HCT116 (cell line): ENCODE results near the gene HDAC7. TPM values are rescaled to one million over a fixed set of nuclear protein-coding genes. Genes with fewer than 3 reads are reported as not detected.

ENCODE experiments used
- ATAC-seq: fragments of 200-7000 bp; cut with Tn5 transposase; 2 replicates; pipeline ENCODE4 v1.9.1; 2020; ENCODE audit warnings: mild to moderate bottlenecking, moderate library complexity
- BruUV-seq: library from RNA; stranded (reverse); fragments of 400-500 nt; replicated peaks from 2 replicates; lab custom pipeline; 2021; lab: Mats Ljungman, UMichigan
- CTCF ChIA-PET: fragments of 300-600 bp; sonication (Branson Sonifier 250); formaldehyde crosslinking; loops from one replicate; lab custom pipeline; 2021; ENCODE audit warnings: antibody characterized with exemption; lab: Charles Lee
- POLR2A ChIA-PET: fragments of 300-600, 350-600 bp; sonication (Branson Sonifier 250); formaldehyde crosslinking; loops from one replicate; lab custom pipeline; 2021; ENCODE audit warnings: antibody characterized with exemption; lab: Charles Lee
- RAD21 ChIA-PET, 2 experiments: fragments of 300-600 bp; sonication (Branson Sonifier 250); formaldehyde crosslinking; loops; one replicate each; lab custom pipeline; 2023; ENCODE audit warnings: low total read pairs in 2 of 2; ENCODE audit not compliant: uncharacterized antibody in 2 of 2, unreplicated experiment in 2 of 2, low non-redundant PET in 1 of 2; lab: Charles Lee
- DNase-seq: peaks from one replicate; pipeline ENCODE4 v3.0.0-alpha.2; 2010; ENCODE audit warnings: low read depth, low spot score
- H2AFZ ChIP-seq: fragments of 200-600 bp; shearing (Covaris generic), sonication (generic); 2 replicates; pipeline ENCODE4 v1.6.1; 2017; ENCODE audit warnings: low read depth, mixed run types, mixed read lengths, antibody characterized with exemption, low read length; ENCODE audit not compliant: poor library complexity, severe bottlenecking
- H3K27ac ChIP-seq: 2 replicates; pipeline ENCODE4 v1.5.1; 2012; ENCODE audit warnings: low read depth, low read length
- H3K27me3 ChIP-seq: fragments of 200-600 bp; sonication (generic); 2 replicates; pipeline ENCODE4 v1.6.1; 2016; ENCODE audit warnings: mixed run types, low read length, mixed read lengths; ENCODE audit not compliant: insufficient read depth
- H3K36me3 ChIP-seq, 2 experiments: fragments of 200-500 bp in 1 of 2; fragments of 200-600 bp in 1 of 2; sonication (Bioruptor generic) in 1 of 2; sonication (generic) in 1 of 2; 2 replicates each; pipeline versions ENCODE4 v1.5.1 to v1.6.1; 2014 to 2016; ENCODE audit warnings: low read length in 2 of 2, inconsistent platforms in 1 of 2, mixed read lengths in 1 of 2, mixed run types in 1 of 2; ENCODE audit not compliant: insufficient read depth in 2 of 2, control insufficient read depth in 1 of 2
- H3K4me1 ChIP-seq, 2 experiments: fragments of 200-600 bp in 1 of 2; sonication (generic) in 1 of 2; 2 replicates each; pipeline versions ENCODE4 v1.5.1 to v1.6.1; 2012 to 2017; ENCODE audit warnings: low read length in 2 of 2, inconsistent platforms in 1 of 2, mild to moderate bottlenecking in 1 of 2, mixed read lengths in 1 of 2, mixed run types in 1 of 2, moderate library complexity in 1 of 2; ENCODE audit not compliant: insufficient read depth in 2 of 2, control insufficient read depth in 1 of 2
- H3K4me2 ChIP-seq: fragments of 200-600 bp; sonication (generic); 2 replicates; pipeline ENCODE4 v1.6.1; 2017; ENCODE audit warnings: mixed run types, low read length, mixed read lengths
- H3K4me3 ChIP-seq, 2 experiments: fragments of 200-600 bp in 1 of 2; sonication (generic) in 1 of 2; replicated peaks in 1 of 2; 2 replicates each; pipeline ENCODE4 v1.5.1; 2011 to 2016; ENCODE audit warnings: low read length in 2 of 2, control low read depth in 1 of 2, low read depth in 1 of 2, mild to moderate bottlenecking in 1 of 2, mixed read lengths in 1 of 2, mixed run types in 1 of 2
- H3K79me2 ChIP-seq: fragments of 200-600 bp; sonication (generic); 2 replicates; pipeline ENCODE4 v1.6.1; 2017; ENCODE audit warnings: mild to moderate bottlenecking, mixed run types, low read length, moderate library complexity, mixed read lengths; ENCODE audit not compliant: insufficient read depth
- H3K9ac ChIP-seq: fragments of 200-600 bp; sonication (generic); 2 replicates; pipeline ENCODE4 v1.6.1; 2016; ENCODE audit warnings: low read length, mixed read lengths
- H3K9me2 ChIP-seq: fragments of 200-600 bp; sonication (generic), shearing (Covaris generic); 2 replicates; pipeline ENCODE4 v1.6.1; 2017; ENCODE audit warnings: mixed run types, mild to moderate bottlenecking, moderate library complexity; ENCODE audit not compliant: insufficient read depth
- H3K9me3 ChIP-seq, 2 experiments: fragments of 200-500 bp in 1 of 2; fragments of 200-600 bp in 1 of 2; sonication (Bioruptor generic) in 1 of 2; sonication (generic) in 1 of 2; 2 replicates each; pipeline ENCODE4 v1.6.1; 2014 to 2017; ENCODE audit warnings: low read length in 2 of 2, mixed read lengths in 2 of 2, inconsistent platforms in 1 of 2, low read depth in 1 of 2, mild to moderate bottlenecking in 1 of 2, mixed run types in 1 of 2, moderate library complexity in 1 of 2; ENCODE audit not compliant: control insufficient read depth in 1 of 2, insufficient read depth in 1 of 2
- H4K20me1 ChIP-seq: fragments of 200-600 bp; sonication (generic), shearing (Covaris generic); 2 replicates; pipeline ENCODE4 v1.6.1; 2017; ENCODE audit warnings: mixed run types, mild to moderate bottlenecking, moderate library complexity; ENCODE audit not compliant: insufficient read depth
- ATF3 ChIP-seq: IDR thresholded peaks from 2 replicates; pipeline ENCODE4 v1.6.1; 2012
- CEBPB ChIP-seq: IDR thresholded peaks from 2 replicates; pipeline ENCODE4 v1.6.1; 2012; ENCODE audit warnings: low read depth
- CTCF ChIP-seq, 3 experiments: fragments of 200-600 bp in 1 of 3; sonication (generic) in 1 of 3; IDR thresholded peaks in 2 of 3; conservative IDR thresholded peaks in 1 of 3; 2 replicates each; pipeline ENCODE4 v1.5.1; 2012 to 2017; ENCODE audit warnings: low read depth in 2 of 3, low read length in 2 of 3, antibody characterized with exemption in 1 of 3, borderline replicate concordance in 1 of 3, control low read depth in 1 of 3, mild to moderate bottlenecking in 1 of 3, mixed read lengths in 1 of 3, mixed run types in 1 of 3, moderate library complexity in 1 of 3; ENCODE audit not compliant: insufficient read depth in 1 of 3
- EGR1 ChIP-seq: IDR thresholded peaks from 2 replicates; pipeline ENCODE4 v1.6.1; 2012; ENCODE audit warnings: low read depth
- ELF1 ChIP-seq: IDR thresholded peaks from 2 replicates; pipeline ENCODE4 v1.6.1; 2012; ENCODE audit warnings: low read depth, borderline replicate concordance
- EZH2 ChIP-seq: fragments of 200-600 bp; sonication (generic); IDR thresholded peaks from 2 replicates; pipeline ENCODE4 v1.6.1; 2017; ENCODE audit warnings: antibody characterized with exemption, mixed run types
- EZH2phosphoT487 ChIP-seq: fragments of 200-600 bp; IDR thresholded peaks from 2 replicates; pipeline ENCODE4 v1.6.1; 2018; ENCODE audit warnings: antibody characterized with exemption, borderline replicate concordance
- FOSL1 ChIP-seq: IDR thresholded peaks from 2 replicates; pipeline ENCODE4 v1.6.1; 2012; ENCODE audit warnings: low read depth
- POLR2A ChIP-seq: IDR thresholded peaks from 2 replicates; pipeline ENCODE4 v1.7.0; 2011; ENCODE audit warnings: borderline replicate concordance; ENCODE audit not compliant: insufficient read depth, insufficient read length; ENCODE audit errors: extremely low read depth
- RAD21 ChIP-seq: IDR thresholded peaks from 2 replicates; pipeline ENCODE4 v1.6.1; 2012; ENCODE audit warnings: low read depth, mild to moderate bottlenecking
- REST ChIP-seq: IDR thresholded peaks from 2 replicates; pipeline ENCODE4 v1.6.1; 2012; ENCODE audit warnings: low read depth
- SIN3A ChIP-seq: IDR thresholded peaks from 2 replicates; pipeline ENCODE4 v1.6.1; 2012; ENCODE audit warnings: low read depth
- TCF7L2 ChIP-seq: IDR thresholded peaks from 2 replicates; pipeline ENCODE4 v1.7.0; 2011; ENCODE audit warnings: borderline replicate concordance, inconsistent platforms; ENCODE audit not compliant: insufficient read depth, insufficient read length; ENCODE audit errors: extremely low read depth
- YY1 ChIP-seq: IDR thresholded peaks from 2 replicates; pipeline ENCODE4 v1.6.1; 2011; ENCODE audit warnings: low read length, low read depth, moderate library complexity, mild to moderate bottlenecking; ENCODE audit not compliant: insufficient replicate concordance; ENCODE audit errors: extremely low read depth
- ZFX ChIP-seq: fragments of 450-650 bp; IDR thresholded peaks from 2 replicates; pipeline ENCODE4 v1.6.1; 2017
- ZNF274 ChIP-seq: fragments of 200-500 bp; sonication (Bioruptor generic); IDR thresholded peaks from 2 replicates; pipeline ENCODE4 v1.6.1; 2014; ENCODE audit warnings: mild to moderate bottlenecking, low read depth, low read length, inconsistent platforms
- intact Hi-C: fragments of 100-400 bp; cut with micrococcal nuclease; formaldehyde crosslinking; loops from 2 replicates; pipeline ENCODE4 v1.10.0; 2022
- total RNA-seq: library from RNA; stranded (reverse); gene quantifications from one replicate; pipeline ENCODE4 v1.2.1, GENCODE V29; 2021; ENCODE audit not compliant: unreplicated experiment

HDAC7 gene
- total RNA-seq, 1 experiment from 2014 or later, result 38.1 TPM

GRCh38 chr12:47745485-47746041 lies 74.1 kb downstream of the HDAC7 start:
- Histone ChIP-seq H3K9me2 (no peaks in the 10 kb centered on the region), H3K4me2 (no peak overlapping the region), H3K27me3 (no peaks in the 10 kb centered on the region), H3K36me3 (no peaks in the 10 kb centered on the region), H3K4me1 (peaks cover 19 to 28% of the 10 kb centered on the region in 2 experiments), H3K9ac (no peak overlapping the region), H3K27ac (no peak overlapping the region), H2AFZ (no peak overlapping the region), H3K79me2 (no peaks in the 10 kb centered on the region), H4K20me1 (no peaks in the 10 kb centered on the region), H3K9me3 (no peaks in the 10 kb centered on the region), H3K4me3 (no peak overlapping the region)
- CTCF ChIA-PET, result interaction anchor here (4.4 to 6.2 kb wide), 4 partner anchors 10 to 93 kb away, joined by 70 to 197 read pairs (median 120); partner anchors contain the start of gene RAPGEF3
- POLR2A ChIA-PET, result no interaction called here
- intact Hi-C loops, result no loop called here
- RAD21 ChIA-PET, result interaction anchor here in 1 of 2 experiments (5.5 kb wide), 1 partner anchor 21 kb away, joined by 61 read pairs; no protein-coding TSS in a partner anchor
- no TSS peak for BruUV-seq
- TF ChIP-seq POLR2A, result no peak
- no peak for TF ChIP-seq EZH2phosphoT487
- TF ChIP-seq ELF1, result no peak
- TF ChIP-seq EZH2, result no peak
- no peak for TF ChIP-seq ATF3
- no peak for TF ChIP-seq REST
- no peak for TF ChIP-seq CEBPB
- no peak for TF ChIP-seq SIN3A
- no peak for TF ChIP-seq ZNF274
- TF ChIP-seq YY1, result no peak
- TF ChIP-seq FOSL1, result no peak
- TF ChIP-seq EGR1, result no peak
- no peak for TF ChIP-seq CTCF (IDR thresholded peaks at IDR 0.05 in 2 of 3, conservative IDR thresholded peaks at IDR 0.05 in 1 of 3; ENCODE audit: borderline replicate concordance in 1 of 3, insufficient read depth in 1 of 3, low read depth in 2 of 3, low read length in 2 of 3)
- TF ChIP-seq ZFX, result no peak
- TF ChIP-seq TCF7L2, result no peak
- no peak for TF ChIP-seq RAD21
- DNase-seq, result no peak
- no peak for ATAC-seq
